Type B pancreatic cell (in vitro differentiated cells): ENCODE measurements around the gene ARHGAP32. TPM values are rescaled to one million over a fixed set of nuclear protein-coding genes. Genes with fewer than 3 reads are reported as not detected.

Experiments used
- DNase-seq: peaks from one replicate; pipeline ENCODE4 v3.0.0; 2021; ENCODE audit warnings: mixed read lengths; ENCODE audit not compliant: unreplicated experiment; ENCODE audit errors: extremely low spot score
- H3K27ac Mint-ChIP-seq: 2 replicates; pipeline ENCODE4 v1.8.0; 2021; ENCODE audit warnings: mild to moderate bottlenecking, mixed read lengths
- H3K27me3 Mint-ChIP-seq: 2 replicates; pipeline ENCODE4 v1.8.0; 2021; ENCODE audit warnings: mixed read lengths
- H3K36me3 Mint-ChIP-seq: 2 replicates; pipeline ENCODE4 v1.8.0; 2021; ENCODE audit warnings: mixed read lengths
- H3K4me1 Mint-ChIP-seq: one replicate; pipeline ENCODE4 v1.8.0; 2021; ENCODE audit warnings: mixed read lengths; ENCODE audit not compliant: unreplicated experiment
- H3K4me3 Mint-ChIP-seq: 2 replicates; pipeline ENCODE4 v1.8.0; 2021; ENCODE audit warnings: mild to moderate bottlenecking, mixed read lengths
- H3K9me3 Mint-ChIP-seq: 2 replicates; pipeline ENCODE4 v1.8.0; 2021; ENCODE audit warnings: mixed read lengths
- total RNA-seq: library from RNA; stranded (reverse); gene quantifications from 2 replicates; pipeline ENCODE4 v1.2.1, GENCODE V29; 2021; ENCODE audit warnings: low replicate concordance
- TF ChIP-seq, protein P1 (sequence below): fragments of 200-600 bp; sonication (generic); conservative IDR thresholded peaks from 2 replicates; pipeline ENCODE4 v1.5.0; 2021; ENCODE audit warnings: antibody characterized with exemption, mild to moderate bottlenecking

Gene ARHGAP32
- total RNA-seq, 1 donor from 2014 or later = 41.6 TPM

DNA sequence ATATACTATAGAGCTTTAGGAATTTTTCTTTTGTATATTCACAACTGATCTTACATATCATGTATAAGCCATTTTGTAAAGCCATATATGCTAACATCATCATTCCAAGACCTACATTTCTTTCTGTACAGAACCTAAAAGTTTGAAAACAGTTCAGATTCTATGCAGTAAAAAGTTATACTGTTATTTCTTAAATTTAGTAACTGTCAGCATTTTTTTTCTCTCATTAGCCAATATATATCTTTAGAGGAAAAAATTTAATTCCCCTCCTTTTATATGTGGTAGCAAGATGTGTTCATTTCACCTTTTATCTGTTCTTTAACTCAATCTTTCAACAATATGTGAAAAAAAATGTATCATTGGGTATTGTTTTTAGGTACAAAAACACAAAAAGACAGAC lies 129.0 kb downstream of the ARHGAP32 start:
- DNase-seq = no peak
- no peaks in the 10 kb centered on the region for H3K4me1 Mint-ChIP-seq
- H3K4me3 Mint-ChIP-seq = no peak overlapping the region
- H3K27ac Mint-ChIP-seq = no peak overlapping the region
- peaks cover 27% of the 10 kb centered on the region for H3K36me3 Mint-ChIP-seq
- no peaks in the 10 kb centered on the region for H3K9me3 Mint-ChIP-seq
- no peaks in the 10 kb centered on the region for H3K27me3 Mint-ChIP-seq
- TF ChIP-seq, protein P1, sequence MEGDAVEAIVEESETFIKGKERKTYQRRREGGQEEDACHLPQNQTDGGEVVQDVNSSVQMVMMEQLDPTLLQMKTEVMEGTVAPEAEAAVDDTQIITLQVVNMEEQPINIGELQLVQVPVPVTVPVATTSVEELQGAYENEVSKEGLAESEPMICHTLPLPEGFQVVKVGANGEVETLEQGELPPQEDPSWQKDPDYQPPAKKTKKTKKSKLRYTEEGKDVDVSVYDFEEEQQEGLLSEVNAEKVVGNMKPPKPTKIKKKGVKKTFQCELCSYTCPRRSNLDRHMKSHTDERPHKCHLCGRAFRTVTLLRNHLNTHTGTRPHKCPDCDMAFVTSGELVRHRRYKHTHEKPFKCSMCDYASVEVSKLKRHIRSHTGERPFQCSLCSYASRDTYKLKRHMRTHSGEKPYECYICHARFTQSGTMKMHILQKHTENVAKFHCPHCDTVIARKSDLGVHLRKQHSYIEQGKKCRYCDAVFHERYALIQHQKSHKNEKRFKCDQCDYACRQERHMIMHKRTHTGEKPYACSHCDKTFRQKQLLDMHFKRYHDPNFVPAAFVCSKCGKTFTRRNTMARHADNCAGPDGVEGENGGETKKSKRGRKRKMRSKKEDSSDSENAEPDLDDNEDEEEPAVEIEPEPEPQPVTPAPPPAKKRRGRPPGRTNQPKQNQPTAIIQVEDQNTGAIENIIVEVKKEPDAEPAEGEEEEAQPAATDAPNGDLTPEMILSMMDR = no peak

DNA sequence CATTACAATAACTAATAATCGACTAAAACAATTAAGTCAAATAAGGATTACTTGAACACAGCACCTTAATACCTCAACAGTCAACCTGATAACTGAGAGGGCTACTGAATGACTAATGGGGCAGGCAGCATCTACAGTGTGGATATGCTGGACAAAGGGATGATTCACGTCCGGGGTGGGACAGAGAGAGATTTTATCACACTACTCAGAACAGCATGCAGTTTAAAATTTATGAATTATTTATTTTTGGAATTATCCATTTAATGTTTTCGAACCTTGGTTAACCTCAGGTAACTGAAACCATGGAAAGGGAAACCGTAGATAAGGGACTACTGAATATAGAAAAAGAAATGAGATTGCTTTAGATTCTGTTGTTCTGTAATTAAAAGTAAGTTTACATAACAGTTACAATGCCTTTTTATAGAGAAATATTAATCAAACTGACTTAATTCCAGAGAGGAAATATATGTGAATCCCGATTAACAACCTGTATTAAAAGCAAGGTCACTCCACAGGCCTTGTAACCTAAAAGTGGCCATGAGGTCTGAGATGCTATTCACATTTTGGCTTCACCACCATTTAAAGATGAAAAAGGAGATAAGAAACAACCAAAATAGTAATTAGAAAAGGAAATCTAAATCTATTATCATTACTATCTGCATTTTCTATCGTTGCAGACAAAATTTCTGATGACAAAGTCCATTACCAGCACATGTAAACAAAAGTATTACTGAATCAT lies 130.5 kb downstream of the ARHGAP32 start:
- no peak for DNase-seq
- Mint-ChIP-seq H3K27me3 (no peaks in the 10 kb centered on the region), H3K36me3 (peaks cover 31% of the 10 kb centered on the region), H3K27ac (no peak overlapping the region), H3K9me3 (no peaks in the 10 kb centered on the region), H3K4me1 (no peaks in the 10 kb centered on the region), H3K4me3 (no peak overlapping the region)
- TF ChIP-seq, protein P1 = no peak

DNA sequence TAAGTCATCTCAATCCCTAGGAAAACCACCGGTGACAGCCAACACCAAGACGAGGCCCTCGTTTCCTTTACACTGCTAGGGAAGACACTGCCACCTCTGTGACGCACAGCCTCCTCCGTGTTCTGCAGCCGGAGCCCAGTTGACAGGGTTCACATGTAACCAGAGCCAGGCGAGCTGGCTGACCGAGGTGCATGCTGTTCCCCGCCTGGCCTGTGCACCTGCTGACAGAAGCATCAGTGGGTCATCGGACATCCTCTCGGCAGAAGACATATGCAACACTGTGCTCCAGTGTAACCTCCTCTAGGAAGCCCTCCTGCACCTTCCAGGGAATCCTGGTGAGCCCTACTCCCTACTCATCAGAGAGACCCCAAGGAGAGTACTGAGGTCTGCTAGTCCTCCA lies 135.2 kb downstream of the ARHGAP32 start:
- no peaks in the 10 kb centered on the region for H3K4me1 Mint-ChIP-seq
- H3K27me3 Mint-ChIP-seq = no peaks in the 10 kb centered on the region
- no peaks in the 10 kb centered on the region for H3K9me3 Mint-ChIP-seq

DNA sequence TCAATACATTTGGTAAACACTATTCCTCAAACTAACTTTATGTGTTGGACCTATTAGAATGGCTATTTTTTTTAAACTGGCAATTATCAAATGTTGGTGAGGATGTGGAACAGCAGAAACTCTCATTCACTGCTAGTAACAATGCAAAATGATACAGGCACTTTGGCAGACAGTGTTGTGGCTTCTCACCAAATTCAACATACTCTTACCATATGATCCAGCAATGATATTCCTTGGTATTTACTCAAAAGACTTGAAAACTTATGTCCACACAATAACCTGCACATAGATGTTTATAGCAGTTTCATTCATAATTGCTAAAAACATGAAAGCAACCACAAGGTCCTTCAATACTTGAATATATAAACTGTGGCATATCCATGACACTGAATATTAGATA lies 136.9 kb downstream of the ARHGAP32 start:
- no peaks in the 10 kb centered on the region for H3K4me1 Mint-ChIP-seq

More for the DNA sequence above, 135.2 kb downstream of the ARHGAP32 start:
- Mint-ChIP-seq H3K36me3 (peaks cover 14% of the 10 kb centered on the region), H3K4me3 (no peak overlapping the region), H3K27ac (no peak overlapping the region)
- no peak for DNase-seq
- TF ChIP-seq, protein P1 = no peak

DNA sequence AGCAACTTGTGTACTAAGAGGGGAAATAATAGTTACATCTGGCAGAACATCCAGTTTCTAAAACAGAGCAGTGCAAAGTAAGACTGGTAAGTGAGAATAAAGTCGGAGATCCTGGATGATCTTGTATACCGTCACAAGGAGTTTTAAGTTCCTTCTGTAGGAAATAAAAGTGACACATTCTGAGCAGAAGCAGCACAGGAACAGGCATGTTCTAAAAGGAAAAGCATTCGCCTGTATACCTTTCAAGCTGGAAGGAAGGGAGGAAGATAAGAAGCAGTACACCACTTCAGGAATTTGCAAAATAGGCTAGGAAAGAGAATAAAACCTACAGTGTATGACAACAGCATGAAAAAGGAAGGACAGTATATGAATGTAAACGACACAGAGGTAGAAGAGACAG lies 143.2 kb downstream of the ARHGAP32 start:
- Mint-ChIP-seq H3K36me3 (peaks cover 16% of the 10 kb centered on the region), H3K4me1 (no peaks in the 10 kb centered on the region), H3K27me3 (no peaks in the 10 kb centered on the region), H3K4me3 (no peak overlapping the region), H3K27ac (no peak overlapping the region), H3K9me3 (no peaks in the 10 kb centered on the region)
- DNase-seq = no peak
- TF ChIP-seq, protein P1 = no peak

More for the DNA sequence above, 136.9 kb downstream of the ARHGAP32 start:
- no peaks in the 10 kb centered on the region for H3K9me3 Mint-ChIP-seq
- DNase-seq = no peak
- H3K4me3 Mint-ChIP-seq = no peak overlapping the region
- no peak overlapping the region for H3K27ac Mint-ChIP-seq
- peaks cover 14% of the 10 kb centered on the region for H3K36me3 Mint-ChIP-seq
- H3K27me3 Mint-ChIP-seq = no peaks in the 10 kb centered on the region
- TF ChIP-seq, protein P1 = no peak
